HCT116 (cell line): ENCODE measurements around the gene HAND1. TPM values are rescaled to one million over a fixed set of nuclear protein-coding genes. Genes with fewer than 3 reads are reported as not detected.

Experiments
- ATAC-seq: fragments of 200-7000 bp; cut with Tn5 transposase; 2 replicates; pipeline ENCODE4 v1.9.1; 2020; ENCODE audit warnings: mild to moderate bottlenecking, moderate library complexity
- BruUV-seq: library from RNA; stranded (reverse); fragments of 400-500 nt; replicated peaks from 2 replicates; lab custom pipeline; 2021; lab: Mats Ljungman, UMichigan
- CTCF ChIA-PET: fragments of 300-600 bp; sonication (Branson Sonifier 250); formaldehyde crosslinking; loops from one replicate; lab custom pipeline; 2021; ENCODE audit warnings: antibody characterized with exemption; lab: Charles Lee
- POLR2A ChIA-PET: fragments of 300-600, 350-600 bp; sonication (Branson Sonifier 250); formaldehyde crosslinking; loops from one replicate; lab custom pipeline; 2021; ENCODE audit warnings: antibody characterized with exemption; lab: Charles Lee
- RAD21 ChIA-PET, 2 experiments: fragments of 300-600 bp; sonication (Branson Sonifier 250); formaldehyde crosslinking; loops; one replicate each; lab custom pipeline; 2023; ENCODE audit warnings: low total read pairs in 2 of 2; ENCODE audit not compliant: uncharacterized antibody in 2 of 2, unreplicated experiment in 2 of 2, low non-redundant PET in 1 of 2; lab: Charles Lee
- DNase-seq: peaks from one replicate; pipeline ENCODE4 v3.0.0-alpha.2; 2010; ENCODE audit warnings: low read depth, low spot score
- H2AFZ ChIP-seq: fragments of 200-600 bp; shearing (Covaris generic), sonication (generic); 2 replicates; pipeline ENCODE4 v1.6.1; 2017; ENCODE audit warnings: low read depth, mixed run types, mixed read lengths, antibody characterized with exemption, low read length; ENCODE audit not compliant: poor library complexity, severe bottlenecking
- H3K27ac ChIP-seq: 2 replicates; pipeline ENCODE4 v1.5.1; 2012; ENCODE audit warnings: low read depth, low read length
- H3K27me3 ChIP-seq: fragments of 200-600 bp; sonication (generic); 2 replicates; pipeline ENCODE4 v1.6.1; 2016; ENCODE audit warnings: mixed run types, low read length, mixed read lengths; ENCODE audit not compliant: insufficient read depth
- H3K36me3 ChIP-seq, 2 experiments: fragments of 200-500 bp in 1 of 2; fragments of 200-600 bp in 1 of 2; sonication (Bioruptor generic) in 1 of 2; sonication (generic) in 1 of 2; 2 replicates each; pipeline versions ENCODE4 v1.5.1 to v1.6.1; 2014 to 2016; ENCODE audit warnings: low read length in 2 of 2, inconsistent platforms in 1 of 2, mixed read lengths in 1 of 2, mixed run types in 1 of 2; ENCODE audit not compliant: insufficient read depth in 2 of 2, control insufficient read depth in 1 of 2
- H3K4me1 ChIP-seq, 2 experiments: fragments of 200-600 bp in 1 of 2; sonication (generic) in 1 of 2; 2 replicates each; pipeline versions ENCODE4 v1.5.1 to v1.6.1; 2012 to 2017; ENCODE audit warnings: low read length in 2 of 2, inconsistent platforms in 1 of 2, mild to moderate bottlenecking in 1 of 2, mixed read lengths in 1 of 2, mixed run types in 1 of 2, moderate library complexity in 1 of 2; ENCODE audit not compliant: insufficient read depth in 2 of 2, control insufficient read depth in 1 of 2
- H3K4me2 ChIP-seq: fragments of 200-600 bp; sonication (generic); 2 replicates; pipeline ENCODE4 v1.6.1; 2017; ENCODE audit warnings: mixed run types, low read length, mixed read lengths
- H3K4me3 ChIP-seq, 2 experiments: fragments of 200-600 bp in 1 of 2; sonication (generic) in 1 of 2; replicated peaks in 1 of 2; 2 replicates each; pipeline ENCODE4 v1.5.1; 2011 to 2016; ENCODE audit warnings: low read length in 2 of 2, control low read depth in 1 of 2, low read depth in 1 of 2, mild to moderate bottlenecking in 1 of 2, mixed read lengths in 1 of 2, mixed run types in 1 of 2
- H3K79me2 ChIP-seq: fragments of 200-600 bp; sonication (generic); 2 replicates; pipeline ENCODE4 v1.6.1; 2017; ENCODE audit warnings: mild to moderate bottlenecking, mixed run types, low read length, moderate library complexity, mixed read lengths; ENCODE audit not compliant: insufficient read depth
- H3K9ac ChIP-seq: fragments of 200-600 bp; sonication (generic); 2 replicates; pipeline ENCODE4 v1.6.1; 2016; ENCODE audit warnings: low read length, mixed read lengths
- H3K9me2 ChIP-seq: fragments of 200-600 bp; sonication (generic), shearing (Covaris generic); 2 replicates; pipeline ENCODE4 v1.6.1; 2017; ENCODE audit warnings: mixed run types, mild to moderate bottlenecking, moderate library complexity; ENCODE audit not compliant: insufficient read depth
- H3K9me3 ChIP-seq, 2 experiments: fragments of 200-500 bp in 1 of 2; fragments of 200-600 bp in 1 of 2; sonication (Bioruptor generic) in 1 of 2; sonication (generic) in 1 of 2; 2 replicates each; pipeline ENCODE4 v1.6.1; 2014 to 2017; ENCODE audit warnings: low read length in 2 of 2, mixed read lengths in 2 of 2, inconsistent platforms in 1 of 2, low read depth in 1 of 2, mild to moderate bottlenecking in 1 of 2, mixed run types in 1 of 2, moderate library complexity in 1 of 2; ENCODE audit not compliant: control insufficient read depth in 1 of 2, insufficient read depth in 1 of 2
- H4K20me1 ChIP-seq: fragments of 200-600 bp; sonication (generic), shearing (Covaris generic); 2 replicates; pipeline ENCODE4 v1.6.1; 2017; ENCODE audit warnings: mixed run types, mild to moderate bottlenecking, moderate library complexity; ENCODE audit not compliant: insufficient read depth
- CEBPB ChIP-seq: IDR thresholded peaks from 2 replicates; pipeline ENCODE4 v1.6.1; 2012; ENCODE audit warnings: low read depth
- EGR1 ChIP-seq: IDR thresholded peaks from 2 replicates; pipeline ENCODE4 v1.6.1; 2012; ENCODE audit warnings: low read depth
- EZH2 ChIP-seq: fragments of 200-600 bp; sonication (generic); IDR thresholded peaks from 2 replicates; pipeline ENCODE4 v1.6.1; 2017; ENCODE audit warnings: antibody characterized with exemption, mixed run types
- EZH2phosphoT487 ChIP-seq: fragments of 200-600 bp; IDR thresholded peaks from 2 replicates; pipeline ENCODE4 v1.6.1; 2018; ENCODE audit warnings: antibody characterized with exemption, borderline replicate concordance
- POLR2A ChIP-seq: IDR thresholded peaks from 2 replicates; pipeline ENCODE4 v1.7.0; 2011; ENCODE audit warnings: borderline replicate concordance; ENCODE audit not compliant: insufficient read depth, insufficient read length; ENCODE audit errors: extremely low read depth
- POLR2AphosphoS5 ChIP-seq: IDR thresholded peaks from 2 replicates; pipeline ENCODE4 v1.6.1; 2011; ENCODE audit warnings: mild to moderate bottlenecking, low read depth, low read length, moderate library complexity
- RAD21 ChIP-seq: IDR thresholded peaks from 2 replicates; pipeline ENCODE4 v1.6.1; 2012; ENCODE audit warnings: low read depth, mild to moderate bottlenecking
- SIN3A ChIP-seq: IDR thresholded peaks from 2 replicates; pipeline ENCODE4 v1.6.1; 2012; ENCODE audit warnings: low read depth
- ZNF274 ChIP-seq: fragments of 200-500 bp; sonication (Bioruptor generic); IDR thresholded peaks from 2 replicates; pipeline ENCODE4 v1.6.1; 2014; ENCODE audit warnings: mild to moderate bottlenecking, low read depth, low read length, inconsistent platforms
- intact Hi-C: fragments of 100-400 bp; cut with micrococcal nuclease; formaldehyde crosslinking; loops from 2 replicates; pipeline ENCODE4 v1.10.0; 2022
- total RNA-seq: library from RNA; stranded (reverse); gene quantifications from one replicate; pipeline ENCODE4 v1.2.1, GENCODE V29; 2021; ENCODE audit not compliant: unreplicated experiment
- TF ChIP-seq, protein P1 (sequence below): IDR thresholded peaks from 2 replicates; pipeline ENCODE4 v1.6.1; 2011; ENCODE audit warnings: mild to moderate bottlenecking, low read length, moderate library complexity; ENCODE audit not compliant: insufficient replicate concordance; ENCODE audit errors: extremely low read depth
- TF ChIP-seq, protein P2 (sequence below): IDR thresholded peaks from 2 replicates; pipeline ENCODE4 v1.6.1; 2012
- TF ChIP-seq, protein P3 (sequence below): IDR thresholded peaks from 2 replicates; pipeline ENCODE4 v1.6.1; 2012; ENCODE audit warnings: low read depth
- TF ChIP-seq, protein P4 (sequence below), 3 experiments: fragments of 200-600 bp in 1 of 3; sonication (generic) in 1 of 3; IDR thresholded peaks in 2 of 3; conservative IDR thresholded peaks in 1 of 3; 2 replicates each; pipeline ENCODE4 v1.5.1; 2012 to 2017; ENCODE audit warnings: low read depth in 2 of 3, low read length in 2 of 3, antibody characterized with exemption in 1 of 3, borderline replicate concordance in 1 of 3, control low read depth in 1 of 3, mild to moderate bottlenecking in 1 of 3, mixed read lengths in 1 of 3, mixed run types in 1 of 3, moderate library complexity in 1 of 3; ENCODE audit not compliant: insufficient read depth in 1 of 3

The HAND1 gene
- total RNA-seq, 1 experiment from 2014 or later, result not detected

DNA sequence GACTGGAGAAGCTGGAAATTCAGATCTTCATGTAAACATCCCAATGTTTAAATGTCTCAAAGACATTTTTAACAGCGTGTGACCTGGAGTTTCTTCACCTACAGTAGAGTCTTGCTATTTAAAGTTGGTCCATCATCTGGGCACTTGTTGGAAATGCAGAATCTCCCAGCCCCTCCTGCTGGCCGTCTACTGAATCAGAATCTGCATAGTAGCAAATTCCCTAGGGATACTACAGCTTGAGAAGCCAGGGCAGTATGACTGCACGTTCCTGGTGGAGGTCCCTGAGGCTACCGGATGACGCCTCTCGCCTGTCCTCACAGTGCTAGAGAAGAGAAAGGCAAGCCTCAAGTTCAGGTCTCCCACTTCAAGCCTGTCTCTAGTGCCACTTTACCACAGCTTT lies 16.5 kb downstream of the HAND1 start:
- Histone ChIP-seq H3K27me3 (no peaks in the 10 kb centered on the region), H3K4me1 (peaks cover 4 to 5% of the 10 kb centered on the region in 2 experiments; a peak in 3 of 4 replicates), H3K4me3 (no peak overlapping the region), H2AFZ (no peak overlapping the region), H3K36me3 (0 out of 4 replicates have a peak, but pooled peaks cover 0 to 2% of the 10 kb centered on the region in 2 experiments), H4K20me1 (no peaks in the 10 kb centered on the region), H3K4me2 (no peak overlapping the region), H3K27ac (no peak overlapping the region), H3K9me3 (no peaks in the 10 kb centered on the region), H3K79me2 (no peaks in the 10 kb centered on the region), H3K9me2 (no peaks in the 10 kb centered on the region), H3K9ac (no peak overlapping the region)
- DNase-seq (no peak), ATAC-seq (peak; percentile 64; the same call in 1 of the 2 replicates)
- RAD21 ChIA-PET, result no interaction called here
- CTCF ChIA-PET, result interaction anchor here (1.2 to 2.6 kb wide), 2 partner anchors 40 to 389 kb away, joined by 4 to 9 read pairs; no protein-coding TSS in a partner anchor
- POLR2A ChIA-PET, result no interaction called here
- TF ChIP-seq SIN3A (no peak), CEBPB (no peak), EGR1 (no peak), POLR2AphosphoS5 (no peak), ZNF274 (no peak), EZH2 (no peak), RAD21 (peak; percentile 47), POLR2A (no peak), EZH2phosphoT487 (no peak)
- TF ChIP-seq, protein P1, sequence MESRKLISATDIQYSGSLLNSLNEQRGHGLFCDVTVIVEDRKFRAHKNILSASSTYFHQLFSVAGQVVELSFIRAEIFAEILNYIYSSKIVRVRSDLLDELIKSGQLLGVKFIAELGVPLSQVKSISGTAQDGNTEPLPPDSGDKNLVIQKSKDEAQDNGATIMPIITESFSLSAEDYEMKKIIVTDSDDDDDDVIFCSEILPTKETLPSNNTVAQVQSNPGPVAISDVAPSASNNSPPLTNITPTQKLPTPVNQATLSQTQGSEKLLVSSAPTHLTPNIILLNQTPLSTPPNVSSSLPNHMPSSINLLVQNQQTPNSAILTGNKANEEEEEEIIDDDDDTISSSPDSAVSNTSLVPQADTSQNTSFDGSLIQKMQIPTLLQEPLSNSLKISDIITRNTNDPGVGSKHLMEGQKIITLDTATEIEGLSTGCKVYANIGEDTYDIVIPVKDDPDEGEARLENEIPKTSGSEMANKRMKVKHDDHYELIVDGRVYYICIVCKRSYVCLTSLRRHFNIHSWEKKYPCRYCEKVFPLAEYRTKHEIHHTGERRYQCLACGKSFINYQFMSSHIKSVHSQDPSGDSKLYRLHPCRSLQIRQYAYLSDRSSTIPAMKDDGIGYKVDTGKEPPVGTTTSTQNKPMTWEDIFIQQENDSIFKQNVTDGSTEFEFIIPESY, result no peak
- TF ChIP-seq, protein P2, sequence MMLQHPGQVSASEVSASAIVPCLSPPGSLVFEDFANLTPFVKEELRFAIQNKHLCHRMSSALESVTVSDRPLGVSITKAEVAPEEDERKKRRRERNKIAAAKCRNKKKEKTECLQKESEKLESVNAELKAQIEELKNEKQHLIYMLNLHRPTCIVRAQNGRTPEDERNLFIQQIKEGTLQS, result no peak
- TF ChIP-seq, protein P3, sequence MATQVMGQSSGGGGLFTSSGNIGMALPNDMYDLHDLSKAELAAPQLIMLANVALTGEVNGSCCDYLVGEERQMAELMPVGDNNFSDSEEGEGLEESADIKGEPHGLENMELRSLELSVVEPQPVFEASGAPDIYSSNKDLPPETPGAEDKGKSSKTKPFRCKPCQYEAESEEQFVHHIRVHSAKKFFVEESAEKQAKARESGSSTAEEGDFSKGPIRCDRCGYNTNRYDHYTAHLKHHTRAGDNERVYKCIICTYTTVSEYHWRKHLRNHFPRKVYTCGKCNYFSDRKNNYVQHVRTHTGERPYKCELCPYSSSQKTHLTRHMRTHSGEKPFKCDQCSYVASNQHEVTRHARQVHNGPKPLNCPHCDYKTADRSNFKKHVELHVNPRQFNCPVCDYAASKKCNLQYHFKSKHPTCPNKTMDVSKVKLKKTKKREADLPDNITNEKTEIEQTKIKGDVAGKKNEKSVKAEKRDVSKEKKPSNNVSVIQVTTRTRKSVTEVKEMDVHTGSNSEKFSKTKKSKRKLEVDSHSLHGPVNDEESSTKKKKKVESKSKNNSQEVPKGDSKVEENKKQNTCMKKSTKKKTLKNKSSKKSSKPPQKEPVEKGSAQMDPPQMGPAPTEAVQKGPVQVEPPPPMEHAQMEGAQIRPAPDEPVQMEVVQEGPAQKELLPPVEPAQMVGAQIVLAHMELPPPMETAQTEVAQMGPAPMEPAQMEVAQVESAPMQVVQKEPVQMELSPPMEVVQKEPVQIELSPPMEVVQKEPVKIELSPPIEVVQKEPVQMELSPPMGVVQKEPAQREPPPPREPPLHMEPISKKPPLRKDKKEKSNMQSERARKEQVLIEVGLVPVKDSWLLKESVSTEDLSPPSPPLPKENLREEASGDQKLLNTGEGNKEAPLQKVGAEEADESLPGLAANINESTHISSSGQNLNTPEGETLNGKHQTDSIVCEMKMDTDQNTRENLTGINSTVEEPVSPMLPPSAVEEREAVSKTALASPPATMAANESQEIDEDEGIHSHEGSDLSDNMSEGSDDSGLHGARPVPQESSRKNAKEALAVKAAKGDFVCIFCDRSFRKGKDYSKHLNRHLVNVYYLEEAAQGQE, result no peak
- TF ChIP-seq, protein P4, sequence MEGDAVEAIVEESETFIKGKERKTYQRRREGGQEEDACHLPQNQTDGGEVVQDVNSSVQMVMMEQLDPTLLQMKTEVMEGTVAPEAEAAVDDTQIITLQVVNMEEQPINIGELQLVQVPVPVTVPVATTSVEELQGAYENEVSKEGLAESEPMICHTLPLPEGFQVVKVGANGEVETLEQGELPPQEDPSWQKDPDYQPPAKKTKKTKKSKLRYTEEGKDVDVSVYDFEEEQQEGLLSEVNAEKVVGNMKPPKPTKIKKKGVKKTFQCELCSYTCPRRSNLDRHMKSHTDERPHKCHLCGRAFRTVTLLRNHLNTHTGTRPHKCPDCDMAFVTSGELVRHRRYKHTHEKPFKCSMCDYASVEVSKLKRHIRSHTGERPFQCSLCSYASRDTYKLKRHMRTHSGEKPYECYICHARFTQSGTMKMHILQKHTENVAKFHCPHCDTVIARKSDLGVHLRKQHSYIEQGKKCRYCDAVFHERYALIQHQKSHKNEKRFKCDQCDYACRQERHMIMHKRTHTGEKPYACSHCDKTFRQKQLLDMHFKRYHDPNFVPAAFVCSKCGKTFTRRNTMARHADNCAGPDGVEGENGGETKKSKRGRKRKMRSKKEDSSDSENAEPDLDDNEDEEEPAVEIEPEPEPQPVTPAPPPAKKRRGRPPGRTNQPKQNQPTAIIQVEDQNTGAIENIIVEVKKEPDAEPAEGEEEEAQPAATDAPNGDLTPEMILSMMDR (IDR thresholded peaks at IDR 0.05 in 2 of 3, conservative IDR thresholded peaks at IDR 0.05 in 1 of 3; ENCODE audit: borderline replicate concordance in 1 of 3, insufficient read depth in 1 of 3, low read depth in 2 of 3, low read length in 2 of 3), result peak in 2 of 3 experiments; percentile 23 to 30; a peak in 3 of 6 replicates
- intact Hi-C loops, result loop anchor here (5.0 kb wide), 1 partner anchor 489 kb away; no protein-coding TSS in a partner anchor
- BruUV-seq, result no TSS peak
